ENCODE measurements around the gene RMI1.

RMI1 gene

DNA sequence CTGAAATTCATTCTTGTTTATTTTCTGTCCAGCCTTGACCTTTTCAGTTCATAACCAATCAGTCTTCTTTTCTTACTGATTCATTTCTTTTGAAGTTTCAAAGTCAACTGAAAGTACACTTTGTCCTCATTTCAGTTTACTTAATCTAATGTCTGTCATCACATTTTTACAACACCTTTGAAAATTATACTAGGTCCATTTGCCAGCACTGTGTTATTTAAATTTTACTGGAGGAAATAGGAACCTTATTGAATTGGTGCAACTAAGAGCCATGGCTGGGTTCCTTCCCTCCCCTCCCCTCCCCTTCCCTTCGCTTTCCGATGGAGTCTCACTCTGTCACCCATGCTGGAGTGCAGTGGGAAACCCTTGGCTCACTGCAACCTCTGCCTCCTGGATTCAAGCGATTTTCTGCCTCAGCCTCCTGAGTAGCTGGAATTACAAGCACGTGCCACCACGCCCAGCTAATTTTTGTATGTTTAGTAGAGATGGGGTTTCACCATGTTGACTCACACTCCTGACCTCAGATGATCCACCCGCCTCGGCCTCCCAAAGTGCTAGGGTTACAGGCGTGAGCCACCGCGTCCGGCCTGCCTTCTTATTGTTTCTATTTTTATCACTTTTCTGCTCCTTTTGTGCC, 6.3 kb downstream of the RMI1 start (continued):
- TF ChIP-seq WT1 (tag by site-specific recombination; IDR thresholded peaks at IDR 0.05) (peak; percentile 90), KLF9 (tag by site-specific recombination; IDR thresholded peaks at IDR 0.05; ENCODE audit: low read depth) (peak; percentile 70), TSHZ1 (tag by site-specific recombination; IDR thresholded peaks at IDR 0.05; ENCODE audit: borderline replicate concordance) (no peak), ZNF202 (tag by site-specific recombination; IDR thresholded peaks at IDR 0.05; ENCODE audit: borderline replicate concordance) (no peak), ZNF76 (tag by site-specific recombination; IDR thresholded peaks at IDR 0.05; ENCODE audit: borderline replicate concordance, low read depth) (no peak), ZNF785 (tag by site-specific recombination; IDR thresholded peaks at IDR 0.05) (no peak), BCL11A (tag by site-specific recombination; IDR thresholded peaks at IDR 0.05; ENCODE audit: low read depth) (peak; percentile 63; the same call in 1 of the 2 replicates), ZNF530 (tag by site-specific recombination; IDR thresholded peaks at IDR 0.05; ENCODE audit: low read depth) (no peak), HOXD13 (CRISPR knock-in tag; IDR thresholded peaks at IDR 0.05; ENCODE audit: borderline replicate concordance) (no peak), ZBTB17 (tag by site-specific recombination; IDR thresholded peaks at IDR 0.05) (peak; percentile 57), PRDM1 (tag by site-specific recombination; IDR thresholded peaks at IDR 0.05) (peak; percentile 53), ZNF394 (tag by site-specific recombination; IDR thresholded peaks at IDR 0.05; ENCODE audit: borderline replicate concordance) (peak; percentile 80; the same call in 1 of the 2 replicates), HIC1 (tag by site-specific recombination; IDR thresholded peaks at IDR 0.05) (peak; percentile 83), TRIM28 (IDR thresholded peaks at IDR 0.05; ENCODE audit: borderline replicate concordance, low read length) (peak; percentile 90), ZEB2 (tag by site-specific recombination; IDR thresholded peaks at IDR 0.05) (peak; percentile 66; the same call in 1 of the 2 replicates), ZFP37 (tag by site-specific recombination; IDR thresholded peaks at IDR 0.05) (no peak), BCL11B (tag by site-specific recombination; IDR thresholded peaks at IDR 0.05; ENCODE audit: low read depth) (0 out of 2 replicates have a peak, but pooled peaks have one; percentile 30), OSR2 (tag by site-specific recombination; IDR thresholded peaks at IDR 0.05) (peak; percentile 98), SP7 (tag by site-specific recombination; IDR thresholded peaks at IDR 0.05) (peak; percentile 88), ZBTB44 (tag by site-specific recombination; IDR thresholded peaks at IDR 0.05) (peak; percentile 66)
- TF ChIP-seq, protein P1, sequence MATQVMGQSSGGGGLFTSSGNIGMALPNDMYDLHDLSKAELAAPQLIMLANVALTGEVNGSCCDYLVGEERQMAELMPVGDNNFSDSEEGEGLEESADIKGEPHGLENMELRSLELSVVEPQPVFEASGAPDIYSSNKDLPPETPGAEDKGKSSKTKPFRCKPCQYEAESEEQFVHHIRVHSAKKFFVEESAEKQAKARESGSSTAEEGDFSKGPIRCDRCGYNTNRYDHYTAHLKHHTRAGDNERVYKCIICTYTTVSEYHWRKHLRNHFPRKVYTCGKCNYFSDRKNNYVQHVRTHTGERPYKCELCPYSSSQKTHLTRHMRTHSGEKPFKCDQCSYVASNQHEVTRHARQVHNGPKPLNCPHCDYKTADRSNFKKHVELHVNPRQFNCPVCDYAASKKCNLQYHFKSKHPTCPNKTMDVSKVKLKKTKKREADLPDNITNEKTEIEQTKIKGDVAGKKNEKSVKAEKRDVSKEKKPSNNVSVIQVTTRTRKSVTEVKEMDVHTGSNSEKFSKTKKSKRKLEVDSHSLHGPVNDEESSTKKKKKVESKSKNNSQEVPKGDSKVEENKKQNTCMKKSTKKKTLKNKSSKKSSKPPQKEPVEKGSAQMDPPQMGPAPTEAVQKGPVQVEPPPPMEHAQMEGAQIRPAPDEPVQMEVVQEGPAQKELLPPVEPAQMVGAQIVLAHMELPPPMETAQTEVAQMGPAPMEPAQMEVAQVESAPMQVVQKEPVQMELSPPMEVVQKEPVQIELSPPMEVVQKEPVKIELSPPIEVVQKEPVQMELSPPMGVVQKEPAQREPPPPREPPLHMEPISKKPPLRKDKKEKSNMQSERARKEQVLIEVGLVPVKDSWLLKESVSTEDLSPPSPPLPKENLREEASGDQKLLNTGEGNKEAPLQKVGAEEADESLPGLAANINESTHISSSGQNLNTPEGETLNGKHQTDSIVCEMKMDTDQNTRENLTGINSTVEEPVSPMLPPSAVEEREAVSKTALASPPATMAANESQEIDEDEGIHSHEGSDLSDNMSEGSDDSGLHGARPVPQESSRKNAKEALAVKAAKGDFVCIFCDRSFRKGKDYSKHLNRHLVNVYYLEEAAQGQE (tag by site-specific recombination; IDR thresholded peaks at IDR 0.05): peak; percentile 52; the same call in 1 of the 2 replicates
- TF ChIP-seq, protein P2, sequence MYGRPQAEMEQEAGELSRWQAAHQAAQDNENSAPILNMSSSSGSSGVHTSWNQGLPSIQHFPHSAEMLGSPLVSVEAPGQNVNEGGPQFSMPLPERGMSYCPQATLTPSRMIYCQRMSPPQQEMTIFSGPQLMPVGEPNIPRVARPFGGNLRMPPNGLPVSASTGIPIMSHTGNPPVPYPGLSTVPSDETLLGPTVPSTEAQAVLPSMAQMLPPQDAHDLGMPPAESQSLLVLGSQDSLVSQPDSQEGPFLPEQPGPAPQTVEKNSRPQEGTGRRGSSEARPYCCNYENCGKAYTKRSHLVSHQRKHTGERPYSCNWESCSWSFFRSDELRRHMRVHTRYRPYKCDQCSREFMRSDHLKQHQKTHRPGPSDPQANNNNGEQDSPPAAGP (tag by site-specific recombination; IDR thresholded peaks at IDR 0.05): peak; percentile 97
- TF ChIP-seq, protein P3, sequence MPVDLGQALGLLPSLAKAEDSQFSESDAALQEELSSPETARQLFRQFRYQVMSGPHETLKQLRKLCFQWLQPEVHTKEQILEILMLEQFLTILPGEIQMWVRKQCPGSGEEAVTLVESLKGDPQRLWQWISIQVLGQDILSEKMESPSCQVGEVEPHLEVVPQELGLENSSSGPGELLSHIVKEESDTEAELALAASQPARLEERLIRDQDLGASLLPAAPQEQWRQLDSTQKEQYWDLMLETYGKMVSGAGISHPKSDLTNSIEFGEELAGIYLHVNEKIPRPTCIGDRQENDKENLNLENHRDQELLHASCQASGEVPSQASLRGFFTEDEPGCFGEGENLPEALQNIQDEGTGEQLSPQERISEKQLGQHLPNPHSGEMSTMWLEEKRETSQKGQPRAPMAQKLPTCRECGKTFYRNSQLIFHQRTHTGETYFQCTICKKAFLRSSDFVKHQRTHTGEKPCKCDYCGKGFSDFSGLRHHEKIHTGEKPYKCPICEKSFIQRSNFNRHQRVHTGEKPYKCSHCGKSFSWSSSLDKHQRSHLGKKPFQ (tag by site-specific recombination; IDR thresholded peaks at IDR 0.05): peak; percentile 77; the same call in 1 of the 2 replicates
- TF ChIP-seq, protein P4, sequence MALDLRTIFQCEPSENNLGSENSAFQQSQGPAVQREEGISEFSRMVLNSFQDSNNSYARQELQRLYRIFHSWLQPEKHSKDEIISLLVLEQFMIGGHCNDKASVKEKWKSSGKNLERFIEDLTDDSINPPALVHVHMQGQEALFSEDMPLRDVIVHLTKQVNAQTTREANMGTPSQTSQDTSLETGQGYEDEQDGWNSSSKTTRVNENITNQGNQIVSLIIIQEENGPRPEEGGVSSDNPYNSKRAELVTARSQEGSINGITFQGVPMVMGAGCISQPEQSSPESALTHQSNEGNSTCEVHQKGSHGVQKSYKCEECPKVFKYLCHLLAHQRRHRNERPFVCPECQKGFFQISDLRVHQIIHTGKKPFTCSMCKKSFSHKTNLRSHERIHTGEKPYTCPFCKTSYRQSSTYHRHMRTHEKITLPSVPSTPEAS (tag by site-specific recombination; IDR thresholded peaks at IDR 0.05): no peak

Data from HEK293 (cell line).